Ovary (tissue), 3 donors: ENCODE data around the gene ABCF1.

Source experiments
- CTCF ChIP-seq, 3 donors: fragments of 450-650 bp in 2 of 3; fragments of 200-600 bp in 1 of 3; IDR thresholded peaks; one replicate each; pipeline versions ENCODE4 v1.5.1 to v1.8.0; 2016 to 2022; ENCODE audit warnings: antibody characterized with exemption in 3 of 3, mild to moderate bottlenecking in 1 of 3
- EP300 ChIP-seq: sonication (generic); formaldehyde crosslinking; IDR thresholded peaks from one replicate; pipeline ENCODE4 v1.6.1; 2017; ENCODE audit warnings: antibody characterized with exemption
- donor health status: DM: no; HTN: no; CAD: no.

GRCh38 chr6:30601436-30601814 lies 30.2 kb downstream of the ABCF1 start:
- TF ChIP-seq CTCF (IDR thresholded peaks at IDR 0.05): no peak
- no peak for TF ChIP-seq EP300
